Measurements from ENCODE around the gene STK10. TPM values are rescaled to one million over a fixed set of nuclear protein-coding genes. Genes with fewer than 3 reads are reported as not detected.

The STK10 gene
- total and polyA plus RNA-seq, 12 donors: 5.5 to 39.1 (median 19.0) TPM

- intact Hi-C loops (cut with DNase I): loop anchor here in 1 of 2 donors (10.0 kb wide), 1 partner anchor 100 kb away; no protein-coding TSS in a partner anchor
- no peaks in the 10 kb centered on the region for H3K4me1 ChIP-seq (replicated peaks in 1 of 2)
- WGBS, 4 donors: 62 to 77% (median 75%) methylated on average over 5 to 6 of the region's 6 CpGs
These were observed 7.2 kb upstream of the STK10 start for GRCh38 chr5:172194985-172195774.

GRCh38 chr5:172193872-172194271 is 5.8 kb upstream of the STK10 start, which contains the start of gene EFCAB9:
Gene EFCAB9, plus strand, starts transcription at chr5:172194172. Its CDS starts 1 bp downstream, at chr5:172194173.
- no peaks in the 10 kb centered on the region for H3K27me3 ChIP-seq
- intact Hi-C loops (cut with DNase I): loop anchor here in 1 of 2 donors (10.0 kb wide), 1 partner anchor 101 kb away; no protein-coding TSS in a partner anchor
- no peak for DNase-seq

More at GRCh38 chr5:172194985-172195774, 7.2 kb upstream of the STK10 start:
- H3K4me3 ChIP-seq: no peak overlapping the region
- H3K27me3 ChIP-seq: no peaks in the 10 kb centered on the region
- H3K36me3 ChIP-seq (replicated peaks in 1 of 2): no peaks in the 10 kb centered on the region
- no peak for DNase-seq
- H3K9me3 ChIP-seq (replicated peaks in 1 of 3): no peaks in the 10 kb centered on the region
- no peak overlapping the region for H3K27ac ChIP-seq
- TF ChIP-seq CTCF (IDR thresholded peaks at IDR 0.05) (no peak), POLR2A (IDR thresholded peaks at IDR 0.05) (no peak)

GRCh38 chr5:172189693-172190296 is 1.8 kb upstream of the STK10 start:
- Histone ChIP-seq H3K27me3 (no peaks in the 10 kb centered on the region), H3K4me1 (replicated peaks in 1 of 2) (peaks cover 5 to 21% of the 10 kb centered on the region in 2 donors), H3K9me3 (replicated peaks in 1 of 3) (no peaks in the 10 kb centered on the region), H3K36me3 (replicated peaks in 1 of 2) (no peaks in the 10 kb centered on the region), H3K27ac (no peak overlapping the region), H3K4me3 (no peak overlapping the region)
- 77 to 82% (median 81%) methylated on average over 3 of the region's 3 CpGs for WGBS, 4 donors
- DNase-seq: no peak
- intact Hi-C loops (cut with DNase I): loop anchor here (2.0 to 10.0 kb wide), 4 partner anchors 77 to 105 kb away; partner anchors contain the start of gene UBTD2 (in 1 of the 2)
- TF ChIP-seq POLR2A (IDR thresholded peaks at IDR 0.05): no peak
- TF ChIP-seq CTCF (IDR thresholded peaks at IDR 0.05): no peak

More at GRCh38 chr5:172193872-172194271, 5.8 kb upstream of the STK10 start, which contains the start of gene EFCAB9:
- Histone ChIP-seq H3K4me3 (no peak within 1 kb of the TSS), H3K27ac (no peak within 1 kb of the TSS), H3K4me1 (replicated peaks in 1 of 2) (no peaks in the 10 kb centered on the region), H3K9me3 (replicated peaks in 1 of 3) (no peaks in the 10 kb centered on the region), H3K36me3 (replicated peaks in 1 of 2) (no peaks in the 10 kb centered on the region)
- 70 to 79% (median 74%) methylated on average over 6 of the region's 6 CpGs for WGBS, 4 donors
- TF ChIP-seq POLR2A (IDR thresholded peaks at IDR 0.05) (no peak), CTCF (IDR thresholded peaks at IDR 0.05) (no peak)
